ENCODE data around the gene EFEMP2. TPM values are rescaled to one million over a fixed set of nuclear protein-coding genes. Genes with fewer than 3 reads are reported as not detected.
"Not testable (repeated sequence)": the region's sequence is repeated elsewhere in the genome, so short reads cannot be mapped to it uniquely, and the experiment has no call there.

The EFEMP2 gene
- total RNA-seq, 1 experiment from 2014 or later: 4.5 TPM

GRCh38 chr11:65834202-65834601 lies 38.4 kb downstream of the EFEMP2 start:
- BruUV-seq (replicated peaks): no TSS peak
- TF ChIP-seq CTCF (conservative IDR thresholded peaks at IDR 0.05; ENCODE audit: low read depth, low read length) (no peak), EZH2phosphoT487 (IDR thresholded peaks at IDR 0.05; ENCODE audit: borderline replicate concordance, low read length) (no peak), EZH2 (IDR thresholded peaks at IDR 0.05; ENCODE audit: low read length, unreplicated experiment) (no peak)
- peak; percentile 12; the same call in 1 of the 2 replicates for ATAC-seq
- intact Hi-C loops (cut with micrococcal nuclease): no loop called here
- H3K4me2 ChIP-seq (ENCODE audit: low read length): peak overlapping the region; percentile 63
- no peaks in the 10 kb centered on the region for H3F3A ChIP-seq (ENCODE audit: low read length, unreplicated experiment)
- no peaks in the 10 kb centered on the region for H4K20me1 ChIP-seq (ENCODE audit: low read length)
- no peaks in the 10 kb centered on the region for H3K9me2 ChIP-seq (replicated peaks; ENCODE audit: low read length)
- H3K4me1 ChIP-seq (ENCODE audit: insufficient read depth, low read length): no peaks in the 10 kb centered on the region
- peak overlapping the region; percentile 43; the same call in 1 of the 2 replicates for H3K4me3 ChIP-seq (ENCODE audit: low read length)
- peak overlapping the region; percentile 63; the same call in 1 of the 2 replicates for H2AFZ ChIP-seq (ENCODE audit: low read length)
- ChIA-PET POLR2A (ENCODE audit: unreplicated experiment) (no interaction called here), CTCF (no interaction called here)
- no peaks in the 10 kb centered on the region for H3K36me3 ChIP-seq (ENCODE audit: low read depth, low read length)
- no peak overlapping the region for H3K27ac ChIP-seq (ENCODE audit: low read length)
- H3K9ac ChIP-seq (ENCODE audit: low read length): no peak overlapping the region
- peaks cover 20% of the 10 kb centered on the region; the same call in 1 of the 2 replicates for H3K27me3 ChIP-seq (ENCODE audit: low read length)
- no peaks in the 10 kb centered on the region for H3K9me3 ChIP-seq (ENCODE audit: low read length)
- no peaks in the 10 kb centered on the region for H3K79me2 ChIP-seq (ENCODE audit: low read length)
- no peak for DNase-seq

GRCh38 chr11:65833297-65834030 lies 39.1 kb downstream of the EFEMP2 start, which contains the start of gene SNX32:
Gene SNX32 (plus strand): TSS chr11:65833963. CDS start chr11:65834066, 103 bp downstream.
- POLR2A ChIA-PET (ENCODE audit: unreplicated experiment): no interaction called here
- no peaks in the 10 kb centered on the region for H3F3A ChIP-seq (ENCODE audit: low read length, unreplicated experiment)
- H3K79me2 ChIP-seq (ENCODE audit: low read length): no peaks in the 10 kb centered on the region
- peak within 1 kb of the TSS; percentile 63 for H3K4me2 ChIP-seq (ENCODE audit: low read length)
- H3K36me3 ChIP-seq (ENCODE audit: low read depth, low read length): no peaks in the 10 kb centered on the region
- H3K27ac ChIP-seq (ENCODE audit: low read length): no peak within 1 kb of the TSS
- TF ChIP-seq EZH2phosphoT487 (IDR thresholded peaks at IDR 0.05; ENCODE audit: borderline replicate concordance, low read length): no peak
- TF ChIP-seq EZH2 (IDR thresholded peaks at IDR 0.05; ENCODE audit: low read length, unreplicated experiment): no peak
- TF ChIP-seq CTCF (conservative IDR thresholded peaks at IDR 0.05; ENCODE audit: low read depth, low read length): no peak
- peak; percentile 82 for DNase-seq
- H3K4me1 ChIP-seq (ENCODE audit: insufficient read depth, low read length): no peaks in the 10 kb centered on the region
- no peak within 1 kb of the TSS for H3K9ac ChIP-seq (ENCODE audit: low read length)
- CTCF ChIA-PET: no interaction called here
- ATAC-seq: peak; percentile 99
- no peaks in the 10 kb centered on the region for H4K20me1 ChIP-seq (ENCODE audit: low read length)
- BruUV-seq (replicated peaks): no TSS peak
- H2AFZ ChIP-seq (ENCODE audit: low read length): peak within 1 kb of the TSS; percentile 63
- intact Hi-C loops (cut with micrococcal nuclease): no loop called here
- no peaks in the 10 kb centered on the region for H3K9me3 ChIP-seq (ENCODE audit: low read length)
- H3K4me3 ChIP-seq (ENCODE audit: low read length): peak within 1 kb of the TSS; percentile 43; the same call in 1 of the 2 replicates
- H3K27me3 ChIP-seq (ENCODE audit: low read length): peaks cover 20% of the 10 kb centered on the region; the same call in 1 of the 2 replicates
- no peaks in the 10 kb centered on the region for H3K9me2 ChIP-seq (replicated peaks; ENCODE audit: low read length)

GRCh38 chr11:65832231-65832630 lies 40.4 kb downstream of the EFEMP2 start:
- H3K9ac ChIP-seq (ENCODE audit: low read length); H2AFZ ChIP-seq (ENCODE audit: low read length); H3K79me2 ChIP-seq (ENCODE audit: low read length); intact Hi-C loops (cut with micrococcal nuclease); H3K4me1 ChIP-seq (ENCODE audit: insufficient read depth, low read length); BruUV-seq (replicated peaks); DNase-seq; H3F3A ChIP-seq (ENCODE audit: low read length, unreplicated experiment); H3K27ac ChIP-seq (ENCODE audit: low read length); H4K20me1 ChIP-seq (ENCODE audit: low read length); H3K36me3 ChIP-seq (ENCODE audit: low read depth, low read length); H3K9me3 ChIP-seq (ENCODE audit: low read length); H3K4me2 ChIP-seq (ENCODE audit: low read length); H3K9me2 ChIP-seq (replicated peaks; ENCODE audit: low read length); ATAC-seq; H3K4me3 ChIP-seq (ENCODE audit: low read length): not testable (repeated sequence)
- POLR2A ChIA-PET (ENCODE audit: unreplicated experiment): interaction anchor here (0.6 to 0.7 kb wide), 2 partner anchors 33 to 154 kb away, joined by 5 to 13 read pairs; no protein-coding TSS in a partner anchor
- CTCF ChIA-PET: interaction anchor here (0.6 kb wide), 1 partner anchor 63 kb away, joined by 7 read pairs; no protein-coding TSS in a partner anchor
- H3K27me3 ChIP-seq (ENCODE audit: low read length): peaks cover 20% of the 10 kb centered on the region; the same call in 1 of the 2 replicates

Data from PC-3 (cell line).